ENCODE measurements around the gene TAS2R9.

GRCh38 chr12:10838461-10838860 is 28.5 kb upstream of the TAS2R9 start:
- TF ChIP-seq, protein P1, sequence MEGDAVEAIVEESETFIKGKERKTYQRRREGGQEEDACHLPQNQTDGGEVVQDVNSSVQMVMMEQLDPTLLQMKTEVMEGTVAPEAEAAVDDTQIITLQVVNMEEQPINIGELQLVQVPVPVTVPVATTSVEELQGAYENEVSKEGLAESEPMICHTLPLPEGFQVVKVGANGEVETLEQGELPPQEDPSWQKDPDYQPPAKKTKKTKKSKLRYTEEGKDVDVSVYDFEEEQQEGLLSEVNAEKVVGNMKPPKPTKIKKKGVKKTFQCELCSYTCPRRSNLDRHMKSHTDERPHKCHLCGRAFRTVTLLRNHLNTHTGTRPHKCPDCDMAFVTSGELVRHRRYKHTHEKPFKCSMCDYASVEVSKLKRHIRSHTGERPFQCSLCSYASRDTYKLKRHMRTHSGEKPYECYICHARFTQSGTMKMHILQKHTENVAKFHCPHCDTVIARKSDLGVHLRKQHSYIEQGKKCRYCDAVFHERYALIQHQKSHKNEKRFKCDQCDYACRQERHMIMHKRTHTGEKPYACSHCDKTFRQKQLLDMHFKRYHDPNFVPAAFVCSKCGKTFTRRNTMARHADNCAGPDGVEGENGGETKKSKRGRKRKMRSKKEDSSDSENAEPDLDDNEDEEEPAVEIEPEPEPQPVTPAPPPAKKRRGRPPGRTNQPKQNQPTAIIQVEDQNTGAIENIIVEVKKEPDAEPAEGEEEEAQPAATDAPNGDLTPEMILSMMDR (IDR thresholded peaks at IDR 0.05; ENCODE audit: low read depth, low read length, poor library complexity, severe bottlenecking): no peak
- TF ChIP-seq EZH2phosphoT487 (IDR thresholded peaks at IDR 0.05; ENCODE audit: borderline replicate concordance, low read length): no peak

Data from DOHH2 (cell line).